Activated CD8-positive, alpha-beta T cell treated with anti-CD3 and anti-CD28 coated beads, Interleukin-2, amount 10 ng/mL, durations not matched to agents 7 days and 5 days (primary cell): ENCODE results near the gene UGT1A9. TPM values are rescaled to one million over a fixed set of nuclear protein-coding genes. Genes with fewer than 3 reads are reported as not detected.

Experiments
- ATAC-seq: fragments of 150-1000 bp; cut with Tn5 transposase; one replicate; pipeline ENCODE4 v1.10.0; 2021; ENCODE audit warnings: moderate library complexity
- CTCF ChIA-PET: fragments of 350-600 bp; sonication (Branson Sonifier 250); formaldehyde crosslinking; loops from one replicate; lab custom pipeline; 2021; ENCODE audit warnings: antibody characterized with exemption; lab: Charles Lee
- POLR2A ChIA-PET: fragments of 350-600 bp; sonication (Branson Sonifier 250); formaldehyde crosslinking; loops from one replicate; lab custom pipeline; 2021; ENCODE audit warnings: antibody characterized with exemption; lab: Charles Lee
- DNase-seq: peaks from one replicate; pipeline ENCODE4 v3.0.0-alpha.2; 2020
- H3K27ac Mint-ChIP-seq: one replicate; pipeline ENCODE4 v1.8.0; 2021; ENCODE audit warnings: mild to moderate bottlenecking, mixed read lengths
- H3K27me3 Mint-ChIP-seq: one replicate; pipeline ENCODE4 v1.8.0; 2021; ENCODE audit warnings: low read depth, mixed read lengths
- H3K36me3 Mint-ChIP-seq: one replicate; pipeline ENCODE4 v1.8.0; 2021; ENCODE audit warnings: low read depth, mixed read lengths
- H3K4me1 Mint-ChIP-seq: one replicate; pipeline ENCODE4 v1.8.0; 2021; ENCODE audit warnings: low read depth, mixed read lengths
- H3K4me3 Mint-ChIP-seq: one replicate; pipeline ENCODE4 v1.8.0; 2021; ENCODE audit warnings: mild to moderate bottlenecking, mixed read lengths
- H3K9me3 Mint-ChIP-seq: one replicate; pipeline ENCODE4 v1.8.0; 2022; ENCODE audit warnings: mixed read lengths; ENCODE audit not compliant: insufficient read depth
- total RNA-seq, 2 experiments: library from RNA; stranded (reverse); gene quantifications; one replicate each; pipeline ENCODE4 v1.2.3, GENCODE V29; 2021

UGT1A9 gene
- total RNA-seq, 2 experiments from 2014 or later: not detected

DNA sequence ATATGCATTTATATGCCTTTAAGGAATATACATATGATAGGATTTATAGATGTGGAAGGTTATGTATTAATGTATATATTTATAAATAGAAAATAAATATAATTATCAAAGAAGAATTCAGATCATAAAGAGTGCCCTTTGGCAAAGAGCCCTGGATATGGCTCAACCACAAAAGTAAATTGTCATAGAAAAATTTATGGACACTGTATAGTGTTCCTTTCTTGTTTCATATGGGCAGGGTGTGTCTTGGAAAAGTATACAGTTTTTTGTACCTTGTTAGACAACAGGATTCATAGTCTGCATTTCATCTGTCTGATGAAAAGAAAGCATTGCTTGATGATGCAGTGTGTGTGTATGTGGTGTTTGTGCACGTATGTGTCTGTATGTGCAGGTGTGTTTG lies 12.9 kb downstream of the UGT1A9 start:
- Mint-ChIP-seq H3K4me3 (no peak overlapping the region), H3K27me3 (peaks cover 24% of the 10 kb centered on the region), H3K9me3 (no peaks in the 10 kb centered on the region), H3K36me3 (no peaks in the 10 kb centered on the region), H3K4me1 (no peaks in the 10 kb centered on the region), H3K27ac (no peak overlapping the region)
- DNase-seq (no peak), ATAC-seq (no peak)
- POLR2A ChIA-PET: no interaction called here
- CTCF ChIA-PET: no interaction called here

DNA sequence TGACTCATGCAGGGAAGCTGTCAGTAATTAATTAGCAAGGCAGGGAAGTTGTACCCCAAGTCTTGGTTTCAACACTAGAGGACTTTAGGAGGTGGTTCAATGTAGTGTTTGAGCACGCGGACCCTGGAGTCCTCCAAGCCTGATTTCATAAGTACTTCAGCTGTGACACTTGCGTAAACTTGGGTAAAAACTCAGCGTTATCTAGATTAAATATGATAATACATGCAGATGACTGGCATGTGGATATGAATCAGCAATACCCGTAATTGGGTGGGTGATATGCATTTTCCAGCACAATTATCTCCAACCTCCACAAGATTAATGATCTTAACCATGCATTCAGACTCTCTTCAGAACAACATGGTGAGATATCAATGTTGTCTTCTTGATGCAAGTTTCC lies 15.2 kb downstream of the UGT1A9 start:
- ATAC-seq: no peak
- no peak overlapping the region for H3K27ac Mint-ChIP-seq
- H3K4me3 Mint-ChIP-seq: no peak overlapping the region
- DNase-seq: no peak
- no peaks in the 10 kb centered on the region for H3K4me1 Mint-ChIP-seq
- POLR2A ChIA-PET: interaction anchor here (0.6 kb wide), 1 partner anchor 16 kb away, joined by 4 read pairs; no protein-coding TSS in a partner anchor
- no peaks in the 10 kb centered on the region for H3K9me3 Mint-ChIP-seq
- CTCF ChIA-PET: no interaction called here
- peaks cover 19% of the 10 kb centered on the region for H3K27me3 Mint-ChIP-seq
- H3K36me3 Mint-ChIP-seq: no peaks in the 10 kb centered on the region

DNA sequence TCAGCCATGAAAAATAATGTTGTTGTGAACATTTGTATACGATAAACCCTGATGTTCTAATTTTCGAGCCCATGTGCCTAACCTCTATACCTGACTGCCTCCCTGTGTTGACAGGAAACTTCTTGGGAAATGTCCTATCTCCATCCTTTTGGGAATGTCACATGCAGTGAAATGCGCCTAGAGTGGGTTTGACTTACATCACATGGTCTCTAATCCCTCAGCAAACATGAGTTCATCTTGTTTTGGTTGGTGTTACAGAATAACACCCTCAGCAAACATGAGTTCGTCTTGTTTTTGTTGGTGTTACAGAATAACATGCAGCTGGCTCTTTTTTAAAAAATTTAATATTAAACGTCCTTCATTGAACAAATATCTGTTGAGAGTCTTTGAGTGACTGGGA lies 16.6 kb downstream of the UGT1A9 start:
- H3K36me3 Mint-ChIP-seq: no peaks in the 10 kb centered on the region
- ChIA-PET CTCF (no interaction called here), POLR2A (no interaction called here)

DNA sequence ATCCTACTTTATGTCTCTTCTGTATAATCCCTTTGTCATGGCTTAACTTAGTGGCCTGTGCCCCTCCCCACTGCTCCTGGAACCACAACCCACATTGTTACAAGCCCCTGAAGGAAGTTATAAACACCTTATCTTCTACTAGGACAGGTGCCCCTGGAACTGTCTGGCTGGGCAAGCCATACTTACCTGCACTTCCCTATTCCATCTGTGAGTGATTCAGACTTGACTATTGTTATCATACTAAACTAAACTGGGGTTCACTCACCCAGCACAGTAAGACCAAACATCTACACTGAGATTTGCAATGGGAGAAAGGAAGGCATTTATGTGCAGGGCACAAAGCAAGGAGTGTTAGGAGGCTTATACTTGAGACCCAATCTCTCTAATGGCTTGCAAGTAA lies 17.3 kb downstream of the UGT1A9 start:
- no peak for ATAC-seq

More for the DNA sequence above, 16.6 kb downstream of the UGT1A9 start:
- no peak for ATAC-seq
- H3K4me3 Mint-ChIP-seq: no peak overlapping the region
- no peaks in the 10 kb centered on the region for H3K4me1 Mint-ChIP-seq
- no peaks in the 10 kb centered on the region for H3K9me3 Mint-ChIP-seq
- H3K27me3 Mint-ChIP-seq: peaks cover 16% of the 10 kb centered on the region
- no peak overlapping the region for H3K27ac Mint-ChIP-seq
- DNase-seq: no peak

DNA sequence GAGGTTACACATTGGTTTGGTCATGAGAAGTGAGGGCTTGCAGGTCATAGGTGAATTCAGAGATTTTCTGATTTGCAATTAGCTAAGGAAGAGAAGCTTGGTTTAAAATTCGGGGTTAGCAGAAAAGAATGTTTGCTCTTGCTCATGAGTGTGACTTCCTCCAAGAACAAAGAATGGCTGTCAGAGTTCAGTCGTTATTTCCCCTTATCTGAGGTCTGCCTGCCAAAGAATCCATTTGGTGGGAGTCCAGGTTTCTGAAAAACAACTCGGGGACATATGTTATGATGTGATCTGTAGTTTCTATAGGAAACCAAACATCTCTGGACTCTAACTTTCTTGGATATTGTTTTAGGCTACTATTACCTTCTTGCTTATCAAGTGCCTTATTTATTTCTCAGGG lies 17.8 kb downstream of the UGT1A9 start:
- Mint-ChIP-seq H3K27ac (no peak overlapping the region), H3K36me3 (no peaks in the 10 kb centered on the region), H3K9me3 (no peaks in the 10 kb centered on the region), H3K4me3 (no peak overlapping the region), H3K4me1 (no peaks in the 10 kb centered on the region), H3K27me3 (peaks cover 21% of the 10 kb centered on the region)
- ChIA-PET CTCF (no interaction called here), POLR2A (no interaction called here)
- ATAC-seq (no peak), DNase-seq (no peak)

More for the DNA sequence above, 17.3 kb downstream of the UGT1A9 start:
- ChIA-PET POLR2A (no interaction called here), CTCF (no interaction called here)
- Mint-ChIP-seq H3K27ac (no peak overlapping the region), H3K27me3 (peaks cover 21% of the 10 kb centered on the region), H3K4me1 (no peaks in the 10 kb centered on the region), H3K4me3 (no peak overlapping the region), H3K9me3 (no peaks in the 10 kb centered on the region), H3K36me3 (no peaks in the 10 kb centered on the region)
- DNase-seq: no peak

DNA sequence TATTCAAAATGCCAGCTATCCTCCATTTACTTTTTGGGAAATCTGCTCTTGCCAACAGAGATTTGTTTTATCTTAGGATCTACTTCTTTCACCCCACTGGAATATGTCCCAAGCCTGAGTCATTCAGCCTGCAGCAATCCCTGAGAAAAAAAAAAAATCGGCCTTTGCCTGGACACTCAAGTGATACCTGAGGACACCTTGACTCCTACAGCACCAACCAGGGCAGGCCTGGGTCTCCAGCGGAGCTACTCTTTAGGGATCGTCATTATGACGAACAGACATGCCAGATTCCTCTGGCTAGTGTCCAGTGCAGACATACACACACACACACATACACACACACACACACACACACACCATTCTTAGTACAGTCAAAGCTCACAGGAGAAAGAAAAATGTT lies 18.7 kb downstream of the UGT1A9 start:
- ChIA-PET CTCF (no interaction called here), POLR2A (no interaction called here)
- Mint-ChIP-seq H3K27me3 (peaks cover 20% of the 10 kb centered on the region), H3K4me1 (no peaks in the 10 kb centered on the region), H3K27ac (no peak overlapping the region), H3K9me3 (no peaks in the 10 kb centered on the region), H3K4me3 (no peak overlapping the region), H3K36me3 (no peaks in the 10 kb centered on the region)
- ATAC-seq (no peak), DNase-seq (no peak)

DNA sequence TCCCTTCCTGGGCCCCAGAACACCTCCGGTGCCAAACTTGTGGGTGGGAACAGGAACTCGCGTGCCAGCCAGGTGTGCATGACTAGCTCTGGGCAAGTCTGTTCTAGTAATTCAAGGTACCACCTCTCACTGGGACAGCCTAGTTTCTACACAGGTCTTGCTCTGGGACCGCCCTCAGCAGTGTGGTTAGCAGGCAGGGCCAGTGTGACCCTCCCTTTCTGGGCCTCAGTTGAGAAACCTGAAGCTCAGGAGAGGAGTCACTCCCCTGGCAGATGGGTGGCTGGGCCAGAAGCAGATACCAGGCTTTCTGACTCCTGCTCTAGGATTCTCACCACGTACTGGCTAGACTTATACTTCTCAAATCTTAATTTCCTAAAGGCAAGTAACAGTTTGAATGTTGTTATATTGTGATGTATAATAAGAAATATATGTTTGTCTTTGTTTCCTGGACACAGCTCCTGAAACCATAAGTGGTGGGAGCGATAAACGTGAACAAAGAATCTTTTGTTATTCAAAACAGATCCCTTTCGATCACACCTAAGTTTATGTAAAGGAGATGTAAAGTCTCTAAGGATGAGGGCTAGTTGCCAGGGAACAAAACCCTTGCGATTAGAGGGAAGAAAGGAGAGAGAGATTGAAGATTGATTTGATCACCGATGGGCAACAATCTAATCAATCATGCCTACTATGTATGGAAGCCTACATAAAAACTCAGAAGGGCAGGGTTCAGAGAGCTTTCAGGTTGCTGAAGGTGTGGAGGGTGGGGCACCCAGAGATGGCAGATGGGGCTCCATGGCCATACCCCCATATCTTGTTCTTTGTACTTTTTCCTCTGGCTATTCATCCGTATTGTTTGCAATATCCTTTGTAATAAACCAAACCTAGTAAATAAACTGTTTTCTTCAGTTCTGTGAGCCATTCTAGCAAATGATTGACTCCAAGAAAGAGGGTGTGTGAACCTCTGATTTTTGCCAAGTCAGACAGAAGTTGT lies 20.0 kb downstream of the UGT1A9 start:
- H3K36me3 Mint-ChIP-seq: no peaks in the 10 kb centered on the region
- ChIA-PET CTCF (no interaction called here), POLR2A (no interaction called here)
- DNase-seq: no peak
- no peaks in the 10 kb centered on the region for H3K9me3 Mint-ChIP-seq
- no peak overlapping the region for H3K4me3 Mint-ChIP-seq
- no peak overlapping the region for H3K27ac Mint-ChIP-seq
- peaks cover 20% of the 10 kb centered on the region for H3K27me3 Mint-ChIP-seq
- ATAC-seq: no peak
- no peaks in the 10 kb centered on the region for H3K4me1 Mint-ChIP-seq

DNA sequence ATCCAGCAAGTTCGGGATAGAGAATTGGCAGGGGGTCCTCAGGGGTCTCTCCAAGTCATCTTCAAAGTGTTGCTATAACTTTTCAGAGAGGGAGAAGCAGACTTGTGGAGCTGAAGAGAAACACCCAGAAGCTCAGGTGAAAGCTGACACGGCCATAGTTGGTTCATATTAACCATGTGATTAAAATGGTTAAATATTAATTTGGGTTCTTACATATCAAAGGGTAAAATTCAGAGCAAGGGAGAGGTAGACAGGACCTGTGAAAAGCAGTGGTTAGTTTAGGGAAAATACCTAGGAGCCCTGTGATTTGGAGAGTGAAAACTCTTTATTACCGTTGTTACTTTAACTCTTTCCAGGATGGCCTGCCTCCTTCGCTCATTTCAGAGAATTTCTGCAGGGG lies 20.9 kb downstream of the UGT1A9 start, which contains the start of gene UGT1A6:
TSS of gene UGT1A6 (plus strand) at position 243 of the 400 bp plus-strand sequence. CDS start at position 358, 115 bp downstream.
- Mint-ChIP-seq H3K36me3 (no peaks in the 10 kb centered on the region), H3K9me3 (no peaks in the 10 kb centered on the region), H3K4me3 (no peak within 1 kb of the TSS), H3K27ac (no peak within 1 kb of the TSS), H3K4me1 (no peaks in the 10 kb centered on the region), H3K27me3 (peaks cover 28% of the 10 kb centered on the region)
- DNase-seq (no peak), ATAC-seq (no peak)
- ChIA-PET POLR2A (no interaction called here), CTCF (no interaction called here)

DNA sequence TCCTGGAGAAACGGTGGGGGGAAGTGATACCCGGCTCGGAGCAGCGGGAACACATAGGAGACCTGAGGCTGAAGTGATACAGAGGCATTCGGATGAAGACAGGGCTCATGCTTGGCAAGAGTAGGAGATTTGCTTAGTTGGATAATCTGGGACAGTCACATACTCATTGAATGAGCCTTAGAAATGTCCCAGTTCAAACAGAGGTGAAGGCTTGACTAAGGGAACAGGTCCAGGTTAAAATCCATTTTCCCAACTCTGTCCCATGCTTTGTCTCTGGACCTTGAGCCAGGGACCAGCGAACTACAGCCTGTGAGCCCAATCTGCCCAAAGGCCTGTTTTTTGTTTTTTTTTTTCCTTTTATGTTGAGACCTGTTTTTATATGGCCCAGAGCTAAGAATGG lies 22.3 kb downstream of the UGT1A9 start:
- Mint-ChIP-seq H3K4me1 (no peaks in the 10 kb centered on the region), H3K36me3 (no peaks in the 10 kb centered on the region), H3K27ac (no peak overlapping the region), H3K4me3 (no peak overlapping the region), H3K27me3 (peaks cover 29% of the 10 kb centered on the region), H3K9me3 (no peaks in the 10 kb centered on the region)
- POLR2A ChIA-PET: no interaction called here
- DNase-seq (no peak), ATAC-seq (no peak)
- CTCF ChIA-PET: no interaction called here

DNA sequence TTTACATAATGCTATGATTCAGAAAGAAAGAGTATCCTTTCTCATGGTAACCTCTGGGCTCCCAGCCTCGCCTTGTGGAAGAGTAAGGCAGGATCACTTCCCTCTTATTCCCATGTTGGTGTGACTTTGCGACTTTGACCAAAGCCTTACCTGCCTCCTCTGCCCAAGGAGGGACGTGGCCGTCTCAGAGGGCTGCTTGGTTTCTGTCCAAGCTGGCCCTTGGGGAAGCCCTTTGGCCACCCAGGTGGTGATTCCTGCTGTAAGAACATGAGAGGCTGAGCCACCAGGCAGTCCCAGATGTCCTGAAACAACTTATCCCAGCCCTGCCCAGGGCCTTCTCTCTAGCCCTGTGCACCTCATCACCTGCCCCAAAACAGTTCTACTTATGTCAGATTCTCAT lies 27.0 kb downstream of the UGT1A9 start:
- no peak overlapping the region for H3K4me3 Mint-ChIP-seq
- ChIA-PET CTCF (no interaction called here), POLR2A (no interaction called here)
- H3K27ac Mint-ChIP-seq: no peak overlapping the region
- no peaks in the 10 kb centered on the region for H3K36me3 Mint-ChIP-seq
- peaks cover 33% of the 10 kb centered on the region for H3K27me3 Mint-ChIP-seq
- H3K9me3 Mint-ChIP-seq: no peaks in the 10 kb centered on the region
- DNase-seq (no peak), ATAC-seq (no peak)
- no peaks in the 10 kb centered on the region for H3K4me1 Mint-ChIP-seq

DNA sequence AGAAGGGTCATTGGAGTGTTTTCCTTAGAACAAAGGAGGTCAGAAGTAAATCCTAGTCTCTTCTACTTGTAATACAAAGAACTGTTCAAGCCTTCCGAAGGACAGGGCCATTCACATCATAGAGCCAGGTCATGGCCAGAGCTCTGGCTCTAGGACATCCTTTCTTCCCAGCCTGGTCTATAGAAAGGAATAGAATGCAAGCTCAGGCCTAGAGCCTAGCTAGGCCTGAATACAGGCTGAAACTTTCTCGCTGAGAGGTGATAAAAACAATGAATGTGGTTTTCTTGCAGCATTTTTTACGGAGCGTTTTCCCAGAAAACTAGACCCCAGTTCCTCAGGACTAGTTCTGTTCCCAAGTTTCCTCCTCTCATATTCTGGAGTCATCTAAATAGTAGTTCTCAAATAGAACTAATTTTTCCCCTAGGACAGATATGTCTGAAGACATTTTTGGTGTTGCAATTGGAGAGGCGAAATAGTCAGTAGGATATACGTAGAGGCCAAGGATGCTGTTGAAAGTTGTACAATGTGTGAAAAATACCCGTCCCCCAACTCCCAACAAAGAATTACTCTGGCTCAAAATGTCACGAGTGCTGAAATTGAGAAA lies 27.8 kb downstream of the UGT1A9 start:
- Mint-ChIP-seq H3K4me1 (no peaks in the 10 kb centered on the region), H3K4me3 (no peak overlapping the region), H3K27ac (no peak overlapping the region), H3K36me3 (no peaks in the 10 kb centered on the region), H3K27me3 (peaks cover 34% of the 10 kb centered on the region), H3K9me3 (no peaks in the 10 kb centered on the region)
- POLR2A ChIA-PET: no interaction called here
- DNase-seq (no peak), ATAC-seq (no peak)
- CTCF ChIA-PET: no interaction called here

DNA sequence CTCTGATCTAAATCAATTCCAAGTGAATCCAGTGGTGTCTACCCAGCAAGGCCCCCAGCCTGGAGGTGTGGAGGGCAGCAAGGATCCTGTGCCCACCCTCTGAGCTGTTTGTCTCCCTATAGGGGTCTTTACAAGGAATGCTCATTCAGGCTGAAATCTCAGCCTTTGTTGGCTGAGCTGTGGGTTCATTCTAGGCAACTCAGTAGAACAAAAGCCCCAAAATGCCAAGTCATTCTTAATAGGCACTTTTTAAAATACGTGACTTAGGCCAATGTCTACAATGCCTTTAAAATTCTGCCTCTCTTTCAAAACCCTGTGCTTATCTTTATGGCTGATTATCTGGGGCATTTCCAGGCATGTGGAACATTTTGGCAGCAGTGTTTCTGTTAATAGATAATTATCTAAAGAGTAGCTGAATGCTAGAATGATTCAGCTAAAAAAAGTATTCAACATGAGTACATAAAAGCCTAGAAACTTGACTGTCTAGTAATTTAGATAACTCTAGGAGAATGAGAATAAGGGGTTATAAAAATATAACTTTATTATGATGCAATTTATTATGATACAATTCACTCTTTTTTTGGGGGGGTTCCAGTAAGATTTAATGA lies 28.4 kb downstream of the UGT1A9 start:
- H3K4me1 Mint-ChIP-seq: no peaks in the 10 kb centered on the region
- POLR2A ChIA-PET: no interaction called here
- H3K9me3 Mint-ChIP-seq: no peaks in the 10 kb centered on the region
- no peak for DNase-seq
- no peak overlapping the region for H3K4me3 Mint-ChIP-seq
- no peaks in the 10 kb centered on the region for H3K36me3 Mint-ChIP-seq
- no peak overlapping the region for H3K27ac Mint-ChIP-seq
- CTCF ChIA-PET: no interaction called here
- no peak for ATAC-seq
- H3K27me3 Mint-ChIP-seq: peaks cover 34% of the 10 kb centered on the region
